HepG2 (cell line): Measurements from ENCODE around the gene NCS1. TPM values are rescaled to one million over a fixed set of nuclear protein-coding genes. Genes with fewer than 3 reads are reported as not detected.
A peak's percentile ranks its signal among the peaks of the same experiment; 100 is the strongest.

Experiments used
- ETV5 ChIP-seq: IDR thresholded peaks from 2 replicates; pipeline ENCODE4 v1.6.1; 2018; ENCODE audit warnings: missing biosample characterization, missing genetic modification reagents, inconsistent platforms, borderline replicate concordance
- HOXA7 ChIP-seq: sonication (generic); formaldehyde crosslinking; IDR thresholded peaks from 2 replicates; pipeline ENCODE4 v1.8.1; 2022; ENCODE audit warnings: mild to moderate bottlenecking, missing genetic modification reagents, moderate library complexity
- KLF9 ChIP-seq: IDR thresholded peaks from 2 replicates; pipeline ENCODE4 v1.6.1; 2016; ENCODE audit warnings: low read depth
- MAFK ChIP-seq, 2 experiments: IDR thresholded peaks in 1 of 2; conservative IDR thresholded peaks in 1 of 2; 2 replicates each; pipeline ENCODE4 v1.6.1; 2011; ENCODE audit warnings: improper control_type of control experiment in 2 of 2, low read length in 2 of 2
- MEIS1 ChIP-seq: sonication (generic); formaldehyde crosslinking; IDR thresholded peaks from 2 replicates; pipeline ENCODE4 v1.9.0; 2021; ENCODE audit warnings: mild to moderate bottlenecking, missing genetic modification reagents, moderate library complexity, borderline replicate concordance
- PHB2 ChIP-seq: fragments of 450-650 bp; IDR thresholded peaks from 2 replicates; pipeline ENCODE4 v1.6.1; 2018; ENCODE audit not compliant: partially characterized antibody
- RORA ChIP-seq: sonication (generic); formaldehyde crosslinking; IDR thresholded peaks from 2 replicates; pipeline ENCODE4 v1.5.0; 2020; ENCODE audit warnings: mild to moderate bottlenecking, missing genetic modification reagents, moderate library complexity
- SOX5 ChIP-seq: IDR thresholded peaks from 2 replicates; pipeline ENCODE4 v1.6.1; 2016; ENCODE audit warnings: borderline replicate concordance
- SP4 ChIP-seq: sonication (generic); formaldehyde crosslinking; IDR thresholded peaks from 2 replicates; pipeline ENCODE4 v1.8.1; 2023; ENCODE audit warnings: mild to moderate bottlenecking, missing genetic modification reagents
- TARDBP ChIP-seq: sonication (generic); formaldehyde crosslinking; IDR thresholded peaks from 2 replicates; pipeline ENCODE4 v1.8.0; 2022; ENCODE audit warnings: mild to moderate bottlenecking, missing genetic modification reagents
- ZNF354B ChIP-seq: sonication (generic); formaldehyde crosslinking; IDR thresholded peaks from 2 replicates; pipeline ENCODE4 v1.8.0; 2022; ENCODE audit warnings: mild to moderate bottlenecking, missing genetic modification reagents
- polyA plus RNA-seq, 8 experiments: library from polyadenylated mRNA; depleted of rRNA in 3 of 8; stranded (reverse) in 7 of 8; unstranded in 1 of 8; fragments of >200 nt; fragmentation: Illumina TruSeq in 4 of 8; extraction: Trizol in 4 of 8; gene quantifications; 2 replicates each; pipeline versions ENCODE4 v1.2.1 to v1.2.3, GENCODE V29; 2011 to 2016; ENCODE audit warnings: low read depth in 4 of 8, missing spikeins in 1 of 8, mixed read lengths in 1 of 8; ENCODE audit not compliant: insufficient read depth in 1 of 8
- total RNA-seq, 5 experiments: library from RNA; depleted of rRNA; stranded (reverse); fragments of >200 nt; fragmentation: Illumina TruSeq; extraction: Trizol; gene quantifications; 2 replicates each; pipeline ENCODE4 v1.2.3, GENCODE V29; 2016; ENCODE audit warnings: low read depth in 1 of 5
- TF ChIP-seq, protein P1 (sequence below): IDR thresholded peaks from 2 replicates; pipeline ENCODE4 v1.6.1; 2012; ENCODE audit warnings: low read depth, low read length, improper control_type of control experiment
- TF ChIP-seq, protein P2 (sequence below): IDR thresholded peaks from 2 replicates; pipeline ENCODE4 v1.6.1; 2016; ENCODE audit warnings: low read depth
- TF ChIP-seq, protein P3 (sequence below): IDR thresholded peaks from 2 replicates; pipeline ENCODE4 v1.6.1; 2016; ENCODE audit warnings: missing compliant biosample characterization, missing genetic modification reagents, borderline replicate concordance
- TF ChIP-seq, protein P4 (sequence below): sonication (generic); formaldehyde crosslinking; IDR thresholded peaks from 2 replicates; pipeline ENCODE4 v1.4.0; 2020; ENCODE audit warnings: mild to moderate bottlenecking, missing genetic modification reagents

Gene NCS1
- total and polyA plus RNA-seq, 2 of the 13 experiments (the other 11 are each of a cell fraction or from before 2014, with no cell fraction given) = 4.7 to 6.1 TPM

DNA sequence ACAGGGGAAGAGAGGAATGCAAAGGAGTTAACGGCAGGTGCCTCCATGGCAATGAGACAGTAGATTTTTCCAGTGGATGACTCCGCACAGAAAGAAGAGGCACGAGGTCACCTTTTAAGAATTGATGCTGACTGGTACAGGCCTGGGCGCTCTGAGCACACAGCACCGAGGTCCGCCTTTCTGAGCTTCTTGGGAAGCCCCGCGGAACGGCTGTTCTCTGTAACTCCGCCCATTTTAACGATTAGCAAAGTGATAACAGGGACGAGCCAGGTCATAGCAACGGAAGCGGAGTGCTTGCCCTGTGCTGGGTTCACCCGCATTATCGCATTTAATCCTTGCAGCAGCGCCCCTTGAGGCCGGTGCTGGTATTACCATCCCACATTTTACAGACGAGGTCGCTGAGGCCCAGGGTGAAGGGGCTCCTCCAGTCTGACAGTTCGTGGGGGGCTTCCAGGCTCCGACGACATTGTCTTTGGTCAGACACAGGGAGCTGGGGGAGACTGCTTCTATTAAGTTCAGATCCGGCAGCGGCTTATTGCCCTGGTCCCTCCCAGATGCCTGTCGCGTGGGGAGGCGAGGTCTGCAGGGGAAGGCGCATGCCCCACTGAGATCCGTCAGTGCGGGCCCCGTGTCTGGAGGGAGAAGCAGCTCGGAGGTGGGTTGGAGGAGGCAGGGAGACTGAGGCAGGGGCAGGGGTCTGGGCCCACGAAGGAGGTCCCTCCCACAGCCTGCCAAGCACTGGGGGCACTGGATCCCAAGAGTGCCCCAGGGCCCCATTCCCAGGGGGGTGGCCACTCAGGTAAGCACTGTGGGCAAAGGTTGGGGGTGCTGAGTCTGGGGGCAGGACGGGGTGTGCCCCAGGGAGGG is 71.0 kb downstream of the NCS1 start (continued):
- TF ChIP-seq, protein P1, sequence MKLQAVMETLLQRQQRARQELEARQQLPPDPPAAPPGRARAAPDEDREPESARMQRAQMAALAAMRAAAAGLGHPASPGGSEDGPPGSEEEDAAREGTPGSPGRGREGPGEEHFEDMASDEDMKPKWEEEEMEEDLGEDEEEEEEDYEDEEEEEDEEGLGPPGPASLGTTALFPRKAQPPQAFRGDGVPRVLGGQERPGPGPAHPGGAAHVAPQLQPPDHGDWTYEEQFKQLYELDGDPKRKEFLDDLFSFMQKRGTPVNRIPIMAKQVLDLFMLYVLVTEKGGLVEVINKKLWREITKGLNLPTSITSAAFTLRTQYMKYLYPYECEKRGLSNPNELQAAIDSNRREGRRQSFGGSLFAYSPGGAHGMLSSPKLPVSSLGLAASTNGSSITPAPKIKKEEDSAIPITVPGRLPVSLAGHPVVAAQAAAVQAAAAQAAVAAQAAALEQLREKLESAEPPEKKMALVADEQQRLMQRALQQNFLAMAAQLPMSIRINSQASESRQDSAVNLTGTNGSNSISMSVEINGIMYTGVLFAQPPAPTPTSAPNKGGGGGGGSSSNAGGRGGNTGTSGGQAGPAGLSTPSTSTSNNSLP = peak; percentile 74; the same call in 1 of the 2 replicates
- TF ChIP-seq, protein P2, sequence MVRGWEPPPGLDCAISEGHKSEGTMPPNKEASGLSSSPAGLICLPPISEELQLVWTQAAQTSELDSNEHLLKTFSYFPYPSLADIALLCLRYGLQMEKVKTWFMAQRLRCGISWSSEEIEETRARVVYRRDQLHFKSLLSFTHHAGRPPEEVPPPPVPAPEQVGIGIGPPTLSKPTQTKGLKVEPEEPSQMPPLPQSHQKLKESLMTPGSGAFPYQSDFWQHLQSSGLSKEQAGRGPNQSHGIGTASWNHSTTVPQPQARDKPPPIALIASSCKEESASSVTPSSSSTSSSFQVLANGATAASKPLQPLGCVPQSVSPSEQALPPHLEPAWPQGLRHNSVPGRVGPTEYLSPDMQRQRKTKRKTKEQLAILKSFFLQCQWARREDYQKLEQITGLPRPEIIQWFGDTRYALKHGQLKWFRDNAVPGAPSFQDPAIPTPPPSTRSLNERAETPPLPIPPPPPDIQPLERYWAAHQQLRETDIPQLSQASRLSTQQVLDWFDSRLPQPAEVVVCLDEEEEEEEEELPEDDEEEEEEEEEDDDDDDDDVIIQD (CRISPR knock-in tag) = 0 out of 2 replicates have a peak, but pooled peaks have one; percentile 25
- TF ChIP-seq TARDBP (CRISPR knock-in tag) = peak; percentile 60; the same call in 1 of the 2 replicates
- no peak for TF ChIP-seq PHB2
- no peak for TF ChIP-seq MAFK (conservative IDR thresholded peaks at IDR 0.05 in 1 of 2, IDR thresholded peaks at IDR 0.05 in 1 of 2; ENCODE audit: low read length in 2 of 2)
- TF ChIP-seq KLF9 (CRISPR knock-in tag) = no peak
- TF ChIP-seq RORA (CRISPR knock-in tag) = no peak
- peak; percentile 62 for TF ChIP-seq ETV5 (CRISPR knock-in tag)
- no peak for TF ChIP-seq HOXA7
- no peak for TF ChIP-seq MEIS1 (CRISPR knock-in tag)
- TF ChIP-seq, protein P3, sequence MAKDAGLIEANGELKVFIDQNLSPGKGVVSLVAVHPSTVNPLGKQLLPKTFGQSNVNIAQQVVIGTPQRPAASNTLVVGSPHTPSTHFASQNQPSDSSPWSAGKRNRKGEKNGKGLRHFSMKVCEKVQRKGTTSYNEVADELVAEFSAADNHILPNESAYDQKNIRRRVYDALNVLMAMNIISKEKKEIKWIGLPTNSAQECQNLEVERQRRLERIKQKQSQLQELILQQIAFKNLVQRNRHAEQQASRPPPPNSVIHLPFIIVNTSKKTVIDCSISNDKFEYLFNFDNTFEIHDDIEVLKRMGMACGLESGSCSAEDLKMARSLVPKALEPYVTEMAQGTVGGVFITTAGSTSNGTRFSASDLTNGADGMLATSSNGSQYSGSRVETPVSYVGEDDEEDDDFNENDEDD (CRISPR knock-in tag) = peak; percentile 8; the same call in 1 of the 2 replicates
- TF ChIP-seq SOX5 = peak; percentile 16; the same call in 1 of the 2 replicates
- TF ChIP-seq, protein P4, sequence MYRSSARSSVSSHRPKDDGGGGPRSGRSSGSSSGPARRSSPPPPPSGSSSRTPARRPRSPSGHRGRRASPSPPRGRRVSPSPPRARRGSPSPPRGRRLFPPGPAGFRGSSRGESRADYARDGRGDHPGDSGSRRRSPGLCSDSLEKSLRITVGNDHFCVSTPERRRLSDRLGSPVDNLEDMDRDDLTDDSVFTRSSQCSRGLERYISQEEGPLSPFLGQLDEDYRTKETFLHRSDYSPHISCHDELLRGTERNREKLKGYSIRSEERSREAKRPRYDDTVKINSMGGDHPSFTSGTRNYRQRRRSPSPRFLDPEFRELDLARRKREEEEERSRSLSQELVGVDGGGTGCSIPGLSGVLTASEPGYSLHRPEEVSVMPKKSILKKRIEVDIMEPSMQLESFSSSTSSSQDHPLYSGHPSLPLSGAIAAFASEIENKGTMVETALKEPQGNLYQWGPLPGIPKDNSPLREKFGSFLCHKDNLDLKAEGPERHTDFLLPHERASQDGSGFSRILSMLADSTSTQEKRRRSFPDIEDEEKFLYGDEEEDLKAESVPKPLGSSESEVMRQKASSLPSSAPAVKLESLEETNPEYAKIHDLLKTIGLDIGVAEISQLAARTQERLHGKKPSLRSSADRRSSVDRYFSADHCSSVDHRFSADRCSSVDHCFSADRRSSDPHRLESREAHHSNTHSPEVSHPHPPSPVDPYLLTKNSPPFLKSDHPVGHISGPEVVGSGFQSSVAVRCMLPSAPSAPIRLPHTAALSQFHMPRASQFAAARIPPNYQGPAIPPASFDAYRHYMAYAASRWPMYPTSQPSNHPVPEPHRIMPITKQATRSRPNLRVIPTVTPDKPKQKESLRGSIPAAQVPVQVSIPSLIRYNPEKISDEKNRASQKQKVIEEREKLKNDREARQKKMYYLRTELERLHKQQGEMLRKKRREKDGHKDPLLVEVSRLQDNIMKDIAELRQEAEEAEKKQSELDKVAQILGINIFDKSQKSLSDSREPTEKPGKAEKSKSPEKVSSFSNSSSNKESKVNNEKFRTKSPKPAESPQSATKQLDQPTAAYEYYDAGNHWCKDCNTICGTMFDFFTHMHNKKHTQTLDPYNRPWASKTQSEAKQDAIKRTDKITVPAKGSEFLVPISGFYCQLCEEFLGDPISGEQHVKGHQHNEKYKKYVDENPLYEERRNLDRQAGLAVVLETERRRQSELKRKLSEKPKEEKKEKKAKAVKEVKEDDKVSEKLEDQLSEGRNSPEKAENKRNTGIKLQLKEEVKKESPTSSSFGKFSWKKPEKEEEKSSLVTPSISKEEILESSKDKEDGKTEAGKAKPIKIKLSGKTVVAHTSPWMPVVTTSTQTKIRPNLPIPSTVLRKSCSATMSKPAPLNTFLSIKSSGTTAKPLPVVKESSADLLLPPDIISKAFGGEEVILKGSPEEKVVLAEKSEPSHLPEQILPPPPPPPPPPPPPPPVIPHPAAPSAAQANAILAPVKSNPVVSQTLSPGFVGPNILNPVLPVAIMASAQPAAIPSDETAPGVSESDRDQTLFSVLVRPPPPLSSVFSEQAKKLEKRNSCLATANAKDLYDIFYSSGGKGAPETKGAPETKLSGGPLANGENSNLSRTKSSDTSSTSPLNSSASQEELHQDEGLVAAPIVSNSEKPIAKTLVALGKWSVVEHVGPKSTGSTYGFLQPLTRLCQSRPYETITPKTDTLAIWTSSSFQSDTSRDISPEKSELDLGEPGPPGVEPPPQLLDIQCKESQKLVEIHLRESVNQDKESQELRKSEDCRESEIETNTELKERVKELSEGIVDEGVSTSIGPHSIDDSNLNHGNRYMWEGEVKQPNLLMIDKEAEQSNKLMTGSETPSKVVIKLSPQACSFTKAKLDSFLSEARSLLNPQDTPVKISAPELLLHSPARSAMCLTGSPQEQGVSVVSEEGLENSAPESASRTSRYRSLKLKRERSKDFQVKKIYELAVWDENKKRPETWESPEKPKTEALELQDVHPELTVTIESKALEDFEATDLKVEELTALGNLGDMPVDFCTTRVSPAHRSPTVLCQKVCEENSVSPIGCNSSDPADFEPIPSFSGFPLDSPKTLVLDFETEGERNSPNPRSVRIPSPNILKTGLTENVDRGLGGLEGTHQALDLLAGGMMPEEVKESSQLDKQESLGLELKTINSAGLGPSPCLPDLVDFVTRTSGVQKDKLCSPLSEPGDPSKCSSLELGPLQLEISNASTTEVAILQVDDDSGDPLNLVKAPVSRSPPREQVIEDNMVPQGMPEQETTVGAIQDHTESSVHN (CRISPR knock-in tag) = 0 out of 2 replicates have a peak, but pooled peaks have one; percentile 25
- 0 out of 2 replicates have a peak, but pooled peaks have one; percentile 44 for TF ChIP-seq ZNF354B (CRISPR knock-in tag)
- TF ChIP-seq SP4 = no peak
